ENCODE data around the gene OR10H5.

DNA sequence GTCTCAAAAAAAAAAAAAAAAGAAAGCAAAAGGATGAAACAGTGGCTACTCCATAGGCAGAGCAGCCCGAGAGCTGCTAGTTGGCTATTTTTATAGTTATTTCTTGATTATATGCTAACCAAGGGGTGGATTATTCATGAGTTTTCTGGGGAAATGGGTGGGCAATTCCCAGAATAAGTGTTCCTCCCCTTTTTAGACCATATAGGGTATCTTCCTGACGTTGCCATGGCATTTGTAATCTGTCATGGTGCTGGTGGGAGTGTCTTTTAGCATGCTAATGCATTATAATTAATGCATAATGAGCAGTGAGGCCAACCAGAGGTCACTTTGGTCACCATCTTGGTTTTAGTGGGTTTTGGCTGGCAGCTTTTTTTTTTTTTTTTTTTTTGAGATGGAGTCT lies 53.4 kb downstream of the OR10H5 start:
- TF ChIP-seq POLR2AphosphoS5 (IDR thresholded peaks at IDR 0.05) (no peak), POLR2A (IDR thresholded peaks at IDR 0.05) (no peak), EP300 (IDR thresholded peaks at IDR 0.05) (no peak)
- TF ChIP-seq, protein P1, sequence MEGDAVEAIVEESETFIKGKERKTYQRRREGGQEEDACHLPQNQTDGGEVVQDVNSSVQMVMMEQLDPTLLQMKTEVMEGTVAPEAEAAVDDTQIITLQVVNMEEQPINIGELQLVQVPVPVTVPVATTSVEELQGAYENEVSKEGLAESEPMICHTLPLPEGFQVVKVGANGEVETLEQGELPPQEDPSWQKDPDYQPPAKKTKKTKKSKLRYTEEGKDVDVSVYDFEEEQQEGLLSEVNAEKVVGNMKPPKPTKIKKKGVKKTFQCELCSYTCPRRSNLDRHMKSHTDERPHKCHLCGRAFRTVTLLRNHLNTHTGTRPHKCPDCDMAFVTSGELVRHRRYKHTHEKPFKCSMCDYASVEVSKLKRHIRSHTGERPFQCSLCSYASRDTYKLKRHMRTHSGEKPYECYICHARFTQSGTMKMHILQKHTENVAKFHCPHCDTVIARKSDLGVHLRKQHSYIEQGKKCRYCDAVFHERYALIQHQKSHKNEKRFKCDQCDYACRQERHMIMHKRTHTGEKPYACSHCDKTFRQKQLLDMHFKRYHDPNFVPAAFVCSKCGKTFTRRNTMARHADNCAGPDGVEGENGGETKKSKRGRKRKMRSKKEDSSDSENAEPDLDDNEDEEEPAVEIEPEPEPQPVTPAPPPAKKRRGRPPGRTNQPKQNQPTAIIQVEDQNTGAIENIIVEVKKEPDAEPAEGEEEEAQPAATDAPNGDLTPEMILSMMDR (IDR thresholded peaks at IDR 0.05) = no peak
